Hippocampal formation (tissue), 2 donors: ENCODE data around the gene FAM177A1.
"Not testable (repeated sequence)": the region's sequence is repeated elsewhere in the genome, so short reads cannot be mapped to it uniquely, and the experiment has no call there.

Experiments used
- DNase-seq, 2 donors: peaks; one replicate each; lab custom pipeline; 2025; lab: John Stamatoyannopoulos, UW

Gene FAM177A1

GRCh38 chr14:35046048-35046750, at the start of gene FAM177A1:
Gene FAM177A1, plus strand, starts transcription at chr14:35046272. Its CDS starts 192 bp downstream, at chr14:35046464.
- DNase-seq, result peak; percentile 95 to 97

DNA sequence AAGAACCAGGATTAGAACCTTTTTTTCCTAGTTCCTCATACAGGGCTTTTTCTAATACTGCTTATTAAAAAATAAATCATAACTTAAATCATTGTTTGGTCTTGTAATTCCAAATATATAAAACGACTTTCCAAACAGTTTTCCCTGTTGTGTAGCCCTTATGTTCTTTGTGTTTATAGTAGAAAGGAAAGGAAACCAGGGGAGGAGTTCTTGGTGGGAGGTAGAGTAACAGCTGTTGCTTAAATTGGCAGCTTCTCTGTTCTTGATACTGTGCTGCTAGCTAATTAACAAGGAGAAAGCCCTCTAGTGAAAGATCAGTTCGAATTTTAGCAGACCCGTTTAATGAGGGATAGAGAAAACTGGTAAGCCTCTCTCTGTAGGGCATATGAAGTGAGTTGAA, 48.3 kb upstream of the FAM177A1 start:
- no peak for DNase-seq

DNA sequence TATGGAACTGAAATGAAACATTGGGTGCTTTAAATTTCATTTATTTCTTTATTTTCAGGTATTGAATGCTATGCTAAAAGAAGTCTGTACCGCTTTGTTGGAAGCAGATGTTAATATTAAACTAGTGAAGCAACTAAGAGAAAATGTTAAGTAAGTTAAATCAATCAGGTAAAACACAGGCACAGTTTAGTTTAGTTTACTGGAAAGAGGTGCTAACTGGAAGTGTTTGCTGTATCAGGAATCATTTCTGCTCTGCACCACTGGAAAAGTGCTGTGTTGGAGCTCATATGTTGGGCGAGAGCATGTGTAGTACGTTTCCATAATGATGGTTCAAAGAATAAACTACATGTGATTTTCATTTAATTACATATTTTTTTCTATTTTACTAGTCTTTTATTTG, 46.6 kb upstream of the FAM177A1 start:
- DNase-seq, result no peak

- DNase-seq, result no peak
Observed at GRCh38 chr14:35001621-35002020, 44.5 kb upstream of the FAM177A1 start.

DNA sequence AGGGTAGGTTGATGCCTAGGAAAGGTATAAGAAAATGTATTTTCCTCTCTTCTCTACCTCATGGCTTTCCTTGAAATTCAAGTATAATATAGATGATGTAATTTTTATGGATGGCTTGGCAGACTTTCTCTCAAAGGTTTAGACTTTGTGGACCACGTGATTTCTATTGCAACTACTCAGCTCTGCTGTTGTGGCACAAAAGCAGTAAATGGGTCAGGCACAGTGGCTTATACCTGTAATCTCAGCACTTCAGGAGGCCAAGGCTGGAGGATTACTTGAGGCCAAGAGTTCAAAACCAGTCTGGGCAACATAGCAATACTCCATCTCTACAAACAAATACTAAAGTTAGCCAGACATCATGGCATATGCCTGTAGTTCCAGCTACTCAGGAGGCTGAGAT, 41.2 kb upstream of the FAM177A1 start:
- DNase-seq, result no peak

- DNase-seq, result no peak
Observed at GRCh38 chr14:35016568-35016967, 29.5 kb upstream of the FAM177A1 start.

GRCh38 chr14:35020713-35021112, 25.4 kb upstream of the FAM177A1 start:
- DNase-seq, result no peak

- no peak for DNase-seq
Observed at GRCh38 chr14:35028435-35028834, 17.6 kb upstream of the FAM177A1 start.

DNA sequence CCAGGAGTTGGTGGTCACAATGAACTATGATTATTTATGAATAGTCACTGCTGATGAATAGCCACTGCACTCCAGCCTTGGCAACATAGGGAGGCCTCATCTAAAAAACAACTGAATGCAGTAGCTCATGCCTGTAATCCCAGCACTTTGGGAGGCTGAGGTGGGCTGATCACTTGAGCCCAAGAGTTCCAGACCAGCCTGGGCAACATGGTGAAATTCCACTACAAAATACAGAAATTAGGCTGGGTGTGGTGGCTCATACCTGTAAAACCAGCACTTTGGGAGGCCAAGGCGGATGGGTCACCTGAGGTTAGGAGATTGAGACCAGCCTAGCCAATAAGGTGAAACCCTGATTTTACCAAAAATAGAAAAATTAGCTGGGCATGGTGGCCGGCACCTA, 13.5 kb upstream of the FAM177A1 start:
- no peak for DNase-seq

DNA sequence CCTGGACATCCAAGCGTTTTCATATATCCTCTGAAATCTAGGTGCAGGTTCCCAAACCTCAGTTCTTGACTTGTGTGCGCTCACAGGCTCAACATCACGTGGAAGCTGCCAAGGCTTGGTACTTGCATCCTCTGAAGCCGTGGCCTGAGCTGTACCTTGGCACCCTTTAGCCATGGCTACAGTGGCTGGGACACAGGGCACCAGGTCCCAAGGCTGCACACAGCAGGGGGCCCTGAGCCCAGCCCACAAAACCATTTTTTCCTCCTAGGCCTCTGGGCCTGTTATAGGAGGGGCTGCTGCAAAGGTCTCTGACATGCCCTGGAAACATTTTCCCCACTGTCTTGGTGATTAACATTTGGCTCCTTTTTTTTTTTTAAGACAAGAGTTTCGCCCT, 11.6 kb upstream of the FAM177A1 start:
- DNase-seq, result no peak

- not testable (repeated sequence) for DNase-seq
Observed at GRCh38 chr14:35034944-35035554, 11.0 kb upstream of the FAM177A1 start.

DNA sequence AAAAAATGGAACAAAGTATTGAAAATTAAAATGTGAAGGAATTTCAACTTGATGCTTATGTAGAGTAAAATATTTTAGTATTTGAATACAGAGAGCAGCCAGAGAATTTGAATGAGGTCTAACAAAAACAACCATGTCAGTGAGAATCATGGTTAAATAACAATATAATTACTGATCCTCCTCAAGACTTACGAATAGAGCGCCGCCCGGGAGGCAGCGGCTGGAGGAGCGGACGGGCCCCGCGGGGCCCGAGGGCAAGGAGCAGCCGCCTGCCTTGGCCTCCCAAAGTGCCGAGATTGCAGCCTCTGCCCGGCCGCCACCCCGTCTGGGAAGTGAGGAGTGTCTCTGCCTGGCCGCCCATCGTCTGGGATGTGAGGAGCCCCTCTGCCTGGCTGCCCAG, 7.8 kb upstream of the FAM177A1 start:
- not testable (repeated sequence) for DNase-seq

DNA sequence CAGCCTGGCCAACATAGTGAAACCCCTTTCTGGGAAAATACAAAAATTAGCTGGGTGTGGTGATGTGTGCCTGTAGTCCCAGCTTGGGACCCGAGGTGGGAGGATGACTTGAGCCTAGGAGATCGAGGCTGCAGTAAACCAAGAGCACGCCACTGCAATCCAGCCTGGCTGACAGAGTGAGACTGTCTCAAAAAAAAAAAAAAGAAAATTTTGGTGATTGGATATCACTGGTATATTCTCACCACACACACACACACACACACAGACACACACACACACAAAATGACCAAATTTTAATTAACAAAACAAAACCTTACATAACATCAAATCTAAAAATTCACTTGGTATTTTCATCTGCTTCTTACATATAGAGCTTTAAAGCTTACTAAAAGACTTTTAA, 3.4 kb upstream of the FAM177A1 start:
- DNase-seq, result no peak

DNA sequence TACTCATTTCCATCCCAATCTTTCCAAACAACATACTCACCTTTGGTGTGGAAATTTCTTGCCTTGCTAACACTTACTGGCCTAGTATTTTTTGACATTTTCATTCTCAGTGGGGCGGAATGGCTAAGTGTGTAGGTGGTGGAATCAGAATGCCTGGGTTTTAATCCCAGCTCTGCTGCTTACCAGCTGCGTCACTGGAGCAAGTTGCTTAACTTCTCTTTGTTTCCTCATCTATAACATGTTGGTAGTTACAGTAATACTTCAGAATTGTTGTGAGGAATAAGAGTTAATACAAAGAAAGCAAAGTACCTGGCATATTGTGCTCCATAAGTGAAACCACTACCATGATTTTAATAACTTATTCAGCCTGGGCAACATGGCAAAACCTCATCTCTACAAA, 3.0 kb upstream of the FAM177A1 start:
- DNase-seq, result peak in 1 of 2 donors; percentile 2

DNA sequence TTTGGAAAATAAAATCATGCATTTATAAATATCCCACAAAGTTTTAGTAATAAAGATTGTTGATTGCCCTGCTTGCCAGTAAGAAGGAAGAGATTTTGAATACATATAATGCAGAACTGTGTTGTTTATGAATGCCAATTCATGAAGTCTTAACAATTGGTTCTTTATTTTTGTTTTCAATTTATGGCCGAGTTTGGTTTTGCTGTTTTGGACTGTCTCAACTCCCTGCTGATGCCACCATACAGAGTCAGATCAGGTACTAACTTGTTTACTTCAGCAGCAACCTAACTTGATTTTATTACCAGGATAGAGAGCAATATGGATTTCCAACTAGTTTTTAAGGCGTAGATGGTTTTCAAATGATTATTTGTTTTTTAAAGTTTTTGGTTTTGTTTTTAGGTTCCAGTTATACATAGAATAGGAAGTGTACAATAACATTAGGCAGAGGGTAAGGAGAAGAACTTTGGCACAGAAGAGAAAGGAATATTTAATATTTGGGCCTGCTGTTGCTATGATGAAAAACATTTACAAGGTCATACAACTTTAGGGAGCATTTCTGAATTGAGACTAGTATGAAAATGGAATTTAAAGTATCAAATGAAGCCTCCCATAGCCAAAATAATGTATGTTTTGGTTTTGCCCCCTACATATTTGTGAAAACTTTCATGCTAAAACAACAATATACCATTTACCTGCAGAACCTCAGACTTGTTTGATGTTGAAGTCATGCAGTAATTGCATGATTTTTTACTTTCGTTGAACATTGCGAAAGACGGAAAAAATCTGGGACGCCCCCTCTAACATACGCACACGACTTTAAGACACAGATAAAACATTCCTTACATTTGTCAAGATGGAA, 904 bp upstream of the FAM177A1 start:
- peak in 1 of 2 donors; percentile 65 for DNase-seq

GRCh38 chr14:35045798-35046047, 349 bp upstream of the FAM177A1 start:
- DNase-seq, result peak in 1 of 2 donors; percentile 53

GRCh38 chr14:35046751-35047536, 872 bp downstream of the FAM177A1 start:
- DNase-seq, result peak in 1 of 2 donors; percentile 68

DNA sequence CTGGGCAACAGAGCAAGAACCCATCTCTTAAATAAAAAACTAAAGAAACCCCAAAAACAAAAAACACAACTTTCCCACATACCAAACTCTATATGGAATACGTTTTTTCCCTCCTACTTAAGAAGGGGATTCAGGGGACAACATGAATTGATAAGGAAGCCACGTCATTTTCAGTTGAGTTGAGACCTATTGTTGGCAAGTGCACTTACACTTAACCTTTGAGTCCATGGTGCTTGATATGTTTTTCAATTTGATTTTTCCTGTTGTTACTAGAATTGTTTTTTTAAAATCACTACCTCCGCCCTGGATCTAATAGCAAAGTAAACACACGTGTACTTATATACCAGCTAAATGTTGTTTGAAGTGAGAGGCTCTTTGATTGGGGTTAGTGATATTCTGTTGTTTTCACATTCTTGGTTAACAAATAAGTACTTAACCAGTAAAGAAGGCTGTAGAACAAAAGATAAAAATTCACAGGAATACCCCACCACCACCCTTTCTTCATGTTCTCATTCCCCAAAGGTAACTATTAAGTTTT, 2.0 kb downstream of the FAM177A1 start:
- no peak for DNase-seq

GRCh38 chr14:35050652-35051051, 4.6 kb downstream of the FAM177A1 start:
- DNase-seq, result no peak

DNA sequence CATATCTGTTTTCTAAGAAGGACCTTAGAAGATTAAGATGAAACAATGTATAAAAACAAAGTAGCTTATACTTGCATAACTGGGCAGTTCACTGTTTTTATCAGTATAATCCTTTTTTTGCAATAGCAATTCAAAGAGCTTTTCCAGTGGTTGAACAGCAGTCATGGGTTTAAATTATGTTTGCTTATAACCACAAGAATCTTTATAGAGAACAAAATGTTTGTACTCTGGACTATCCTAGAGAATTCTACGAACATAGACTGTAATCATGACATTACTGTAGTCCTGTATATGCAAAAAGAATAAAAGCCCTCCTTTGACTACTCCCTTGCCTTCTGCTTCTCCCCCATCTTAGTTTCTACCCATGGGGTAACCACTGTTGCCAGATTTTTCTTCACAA, 5.7 kb downstream of the FAM177A1 start:
- no peak for DNase-seq

DNA sequence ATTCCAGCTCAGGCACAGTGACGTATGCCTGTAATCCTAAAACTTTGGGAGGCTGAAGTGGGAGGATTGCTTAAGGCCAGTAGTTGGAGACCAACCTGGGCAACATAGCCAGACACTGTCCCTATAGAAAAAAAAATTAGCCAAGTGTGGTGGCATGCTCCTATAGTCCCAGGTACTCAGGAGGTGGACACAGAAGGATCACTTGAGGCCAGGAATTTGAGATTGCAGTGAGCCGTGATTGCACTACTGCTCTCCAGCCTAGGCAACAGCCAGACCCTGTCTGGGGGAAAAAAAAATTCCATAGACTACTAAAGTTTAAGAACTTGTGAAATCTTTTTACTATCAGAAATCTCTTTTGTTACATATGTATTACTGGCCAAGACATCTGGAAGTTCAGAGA, 6.6 kb downstream of the FAM177A1 start:
- no peak for DNase-seq
